ENCODE results near the gene HMCN1.

HMCN1 gene

DNA sequence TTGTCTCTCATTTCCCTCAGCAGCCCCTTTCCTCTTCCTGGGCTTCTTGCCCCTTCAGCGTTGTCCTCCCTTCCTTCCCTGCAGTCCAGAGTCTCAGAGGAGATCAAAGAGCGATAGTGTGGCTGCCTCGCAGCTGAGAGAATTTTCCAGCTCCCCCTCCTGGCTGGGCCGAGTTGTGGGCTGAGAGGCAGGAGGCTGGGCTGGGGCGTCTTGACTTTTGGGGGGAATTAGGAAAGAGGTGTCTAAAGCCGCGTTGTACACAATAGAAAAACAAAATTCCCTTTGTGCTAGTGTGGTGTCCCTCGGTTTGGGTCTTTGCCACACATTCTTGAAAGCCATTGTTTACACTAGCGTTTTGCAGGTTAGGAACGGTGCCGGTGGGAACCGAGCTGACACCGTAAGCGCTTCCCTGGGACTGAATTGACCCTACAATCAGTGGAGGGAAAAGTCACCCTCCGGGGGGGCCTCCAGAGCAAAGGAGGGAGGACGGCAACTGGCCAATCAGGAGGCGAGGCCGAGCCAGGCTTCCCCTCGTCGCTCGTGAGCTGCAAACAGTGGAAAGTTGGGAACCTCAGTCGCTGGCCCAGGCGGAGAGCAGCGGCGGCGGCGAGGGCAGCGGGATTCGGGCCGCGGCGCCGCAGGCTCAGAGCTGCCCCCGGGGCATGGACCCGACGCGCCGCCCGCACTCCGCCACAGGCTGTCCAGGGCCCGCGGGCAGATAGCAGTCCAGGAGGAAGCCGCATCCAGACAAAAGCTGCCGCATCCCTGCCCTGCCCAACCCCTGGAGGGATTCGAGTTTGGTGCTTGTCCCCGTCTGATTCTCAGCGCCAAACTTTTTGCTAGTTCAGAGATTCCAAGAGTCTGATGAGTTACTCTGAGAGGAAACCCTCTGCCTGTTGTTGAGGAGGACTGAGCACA, at the start of gene HMCN1:
Gene HMCN1 (plus strand): TSS at position 574 of the 918 bp plus-strand sequence. CDS start 389 bp downstream, outside the sequence.
- DNase-seq (ENCODE audit: low spot score): peak; percentile 81

DNA sequence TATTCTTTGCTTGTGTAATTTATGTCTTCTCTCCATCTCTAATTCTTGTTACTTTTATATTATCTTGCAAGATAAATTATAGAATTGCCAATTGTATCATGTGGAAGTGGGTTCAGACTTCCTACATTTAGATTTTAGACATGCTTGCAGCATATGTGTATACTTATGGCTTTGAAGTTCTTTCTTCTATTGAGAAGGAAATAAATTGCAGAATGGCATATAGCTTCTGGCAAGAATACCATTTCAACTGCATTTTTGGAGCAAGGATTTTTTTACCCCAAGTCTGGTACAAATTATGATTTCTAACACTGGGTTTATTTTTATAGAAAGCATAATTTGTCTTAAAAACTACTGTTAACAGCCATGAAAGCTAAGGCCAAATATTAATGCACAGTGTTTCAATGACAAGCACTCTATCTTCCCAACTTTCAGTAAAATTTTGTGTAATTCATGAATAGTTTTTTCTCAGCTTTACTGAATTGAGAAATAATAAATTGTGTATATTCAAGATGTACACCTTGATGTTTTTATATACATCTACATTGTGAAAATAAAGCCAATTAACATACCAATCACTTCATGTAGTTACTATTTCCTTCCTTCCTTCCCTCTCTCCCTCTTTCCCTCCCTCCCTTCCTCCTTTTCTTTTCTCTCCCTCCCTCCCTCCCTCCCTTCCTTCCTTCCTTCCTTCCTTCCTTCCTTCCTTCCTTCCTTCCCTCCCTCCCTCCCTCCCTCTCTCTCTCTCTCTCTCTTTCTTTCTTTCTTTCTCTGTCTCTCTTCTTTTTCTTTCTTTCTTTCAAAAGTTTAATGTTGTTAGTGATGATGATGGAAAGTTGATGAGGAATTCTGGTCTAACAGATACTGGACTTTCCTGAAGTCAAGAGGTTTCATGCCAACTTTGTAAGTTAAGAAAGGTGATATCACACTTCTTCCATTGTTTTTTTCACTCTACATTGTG, 47.1 kb upstream of the HMCN1 start:
- DNase-seq (ENCODE audit: low spot score): no peak

DNA sequence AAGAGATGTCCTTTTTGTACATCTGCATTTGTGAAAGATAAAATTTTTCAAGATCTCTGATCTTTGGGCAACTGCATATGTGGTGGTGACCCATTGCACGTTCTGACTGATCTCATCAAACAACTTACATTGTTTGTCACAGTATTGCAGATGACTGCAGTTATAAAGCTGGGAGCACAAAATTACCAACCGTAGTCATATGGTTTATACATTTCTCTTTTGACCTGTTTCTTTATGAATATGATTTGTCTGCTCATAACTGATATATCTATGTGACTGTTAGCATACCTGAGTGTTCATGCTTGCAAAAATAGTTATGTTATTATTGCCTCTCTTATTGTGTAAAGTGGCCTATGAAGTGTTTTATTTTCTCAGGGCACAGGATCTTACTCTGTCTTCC, 43.7 kb upstream of the HMCN1 start:
- DNase-seq (ENCODE audit: low spot score): no peak

DNA sequence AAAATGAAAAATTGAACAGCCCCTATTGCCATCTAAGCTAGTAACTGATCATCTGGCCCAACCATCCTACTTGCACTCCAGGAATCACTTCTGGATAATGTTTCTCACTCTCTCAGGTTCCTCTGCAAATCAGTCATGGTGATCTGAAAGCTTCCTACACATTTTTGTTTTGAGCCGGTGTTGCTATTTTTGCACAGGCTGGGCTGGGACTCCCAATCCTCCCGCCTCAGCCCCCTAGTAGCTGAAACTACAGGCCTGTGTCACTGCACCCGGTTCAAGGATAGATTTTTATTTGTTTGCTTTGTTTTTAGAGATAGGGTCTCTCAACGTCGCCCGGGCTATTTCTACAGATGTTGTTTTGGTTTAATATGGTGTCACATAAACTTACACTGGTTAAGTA, 40.5 kb upstream of the HMCN1 start:
- no peak for DNase-seq (ENCODE audit: low spot score)

DNA sequence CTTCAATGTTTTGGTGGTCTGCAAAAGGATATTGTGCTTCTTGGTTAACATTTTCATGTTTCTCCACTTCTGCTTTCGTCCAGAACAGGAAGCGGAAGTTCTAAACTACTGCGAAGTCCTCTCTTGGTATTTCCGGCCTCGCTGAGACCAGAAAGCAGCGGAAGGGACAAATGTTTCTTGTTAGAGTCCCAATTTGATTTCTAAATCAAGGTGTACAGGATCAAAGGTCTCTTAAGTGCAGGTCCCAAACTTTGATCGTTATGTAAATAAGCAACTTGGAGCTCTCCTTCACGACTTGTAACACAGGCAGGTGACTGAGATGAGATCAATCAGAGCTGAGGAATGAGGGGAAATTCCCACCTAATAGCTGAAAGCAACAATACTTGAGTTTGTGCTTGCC, 40.1 kb upstream of the HMCN1 start:
- no peak for DNase-seq (ENCODE audit: low spot score)

DNA sequence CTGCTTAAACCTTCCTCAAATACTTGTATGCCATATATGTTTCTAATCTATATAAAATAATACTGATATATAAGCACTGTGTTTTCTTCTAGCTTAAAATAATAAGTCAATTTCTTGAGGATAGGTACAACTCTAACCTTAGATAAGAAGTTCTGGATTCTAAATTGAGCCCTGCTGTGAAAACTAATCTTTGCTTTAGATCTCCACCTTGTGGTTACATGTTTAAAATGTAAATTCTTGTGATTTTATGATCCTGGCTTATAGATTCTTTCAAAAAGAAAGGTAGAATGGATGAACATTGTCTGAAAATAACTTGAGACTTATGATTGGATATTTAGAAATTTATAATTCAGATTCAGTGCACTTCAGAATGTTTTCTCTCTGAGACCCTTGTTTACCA, 38.9 kb upstream of the HMCN1 start:
- DNase-seq (ENCODE audit: low spot score): no peak

DNA sequence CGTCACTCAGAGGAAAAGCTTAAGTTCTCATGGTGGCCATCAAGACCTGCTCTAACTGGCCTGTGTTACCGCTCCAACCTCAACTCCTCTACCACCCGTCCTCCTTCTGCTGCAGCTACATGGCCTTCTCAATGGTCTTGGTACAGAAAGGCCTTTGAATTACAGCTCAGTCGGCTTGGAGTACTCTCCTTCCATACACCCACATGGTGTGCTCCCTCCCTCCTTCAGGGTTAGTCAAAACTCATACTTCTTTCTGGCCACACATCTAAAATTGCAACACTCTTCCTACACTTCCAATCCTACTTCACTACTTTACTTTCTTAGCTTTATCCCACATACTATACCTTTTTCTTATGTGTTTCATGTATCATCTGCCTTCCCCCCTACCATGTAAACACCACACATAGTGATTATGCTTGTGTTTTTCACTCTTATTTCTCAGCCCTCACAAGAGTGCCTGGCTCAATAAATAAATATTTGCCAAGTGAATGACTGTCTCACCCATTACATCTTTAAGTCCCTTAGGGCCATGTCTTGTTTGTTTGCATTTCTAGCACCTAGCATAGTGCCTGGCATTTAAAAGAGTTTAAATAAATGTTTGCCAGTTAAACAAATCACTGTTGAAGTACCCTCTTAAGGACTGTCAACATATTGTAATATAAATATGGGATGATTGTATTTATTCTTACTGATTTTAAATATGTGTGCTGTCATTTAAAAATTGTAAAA, 37.6 kb upstream of the HMCN1 start:
- DNase-seq (ENCODE audit: low spot score): no peak

DNA sequence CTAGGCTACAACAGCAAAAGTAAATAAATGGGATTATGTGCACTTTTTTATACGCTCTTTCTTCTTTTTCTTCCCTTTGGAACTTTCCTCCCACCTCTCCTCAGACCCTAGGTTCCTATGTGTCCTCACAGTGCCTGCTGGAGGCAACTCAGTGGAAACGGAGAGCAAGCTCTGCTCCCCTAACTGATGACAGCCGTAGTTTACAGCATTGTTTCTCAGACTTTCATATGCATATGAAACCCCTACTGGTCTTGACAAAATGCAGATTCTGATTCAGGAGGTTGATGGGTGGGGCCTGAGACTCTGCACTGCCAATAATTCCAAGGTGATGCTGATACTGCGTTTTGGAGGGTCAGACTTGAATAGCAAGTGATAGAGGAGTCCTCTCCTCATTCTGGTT, 34.3 kb upstream of the HMCN1 start:
- no peak for DNase-seq (ENCODE audit: low spot score)

DNA sequence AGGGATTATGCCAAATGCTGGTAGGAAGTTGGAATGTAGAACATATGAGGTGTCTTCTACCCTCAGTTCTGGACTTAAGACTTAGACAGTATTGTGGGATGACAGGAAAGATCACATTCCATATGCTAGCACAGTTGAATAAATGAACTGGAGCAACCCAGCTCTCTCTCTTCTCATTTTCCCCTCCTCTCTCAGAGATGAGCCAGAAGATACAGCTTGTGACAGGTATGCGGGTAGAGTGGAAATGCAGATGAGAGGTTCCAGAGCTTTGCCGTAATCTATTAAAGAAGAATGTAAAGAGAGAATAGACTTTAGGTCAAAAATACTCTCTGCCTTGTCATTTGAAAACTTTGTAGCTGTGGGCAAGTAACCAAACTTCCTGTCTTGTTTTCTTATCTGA, 32.5 kb upstream of the HMCN1 start:
- no peak for DNase-seq (ENCODE audit: low spot score)

DNA sequence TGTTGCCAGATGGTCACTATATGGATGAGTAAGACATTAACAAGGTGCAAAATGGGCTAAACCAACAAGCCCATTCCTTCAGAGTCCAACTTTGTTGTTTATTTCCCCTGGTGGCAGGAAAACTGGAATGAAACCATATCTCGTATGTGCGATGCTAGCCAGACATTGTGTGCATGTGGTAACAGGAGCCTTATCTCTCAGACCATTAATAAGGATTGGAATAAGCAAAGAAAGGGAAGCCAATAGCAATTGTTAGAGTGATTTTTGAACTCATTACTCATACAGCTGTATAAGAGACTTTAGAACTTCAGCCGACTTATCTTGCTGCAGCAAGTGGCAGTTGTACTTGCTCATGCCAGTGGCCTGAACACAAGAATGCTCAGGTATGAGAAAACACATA, 30.0 kb upstream of the HMCN1 start:
- DNase-seq (ENCODE audit: low spot score): no peak

DNA sequence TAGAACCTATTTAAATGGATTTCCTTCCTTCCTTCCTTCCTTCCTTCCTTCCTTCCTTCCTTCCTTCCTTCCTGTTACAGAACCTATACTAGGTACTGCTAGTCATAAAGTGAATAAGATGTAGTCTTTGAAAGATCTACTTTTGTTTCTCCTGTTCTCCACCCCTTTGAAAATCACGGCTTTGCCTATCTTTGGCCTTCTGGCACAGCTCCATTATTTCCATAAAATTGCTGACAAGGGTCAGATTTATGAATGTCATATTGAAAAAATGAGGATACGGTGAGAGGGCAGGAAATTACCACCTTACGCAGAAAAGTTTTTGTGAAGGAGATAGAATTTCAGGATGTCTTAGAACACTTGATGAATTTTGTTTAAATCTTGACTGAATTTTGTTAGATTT, 18.1 kb upstream of the HMCN1 start:
- DNase-seq (ENCODE audit: low spot score): no peak

DNA sequence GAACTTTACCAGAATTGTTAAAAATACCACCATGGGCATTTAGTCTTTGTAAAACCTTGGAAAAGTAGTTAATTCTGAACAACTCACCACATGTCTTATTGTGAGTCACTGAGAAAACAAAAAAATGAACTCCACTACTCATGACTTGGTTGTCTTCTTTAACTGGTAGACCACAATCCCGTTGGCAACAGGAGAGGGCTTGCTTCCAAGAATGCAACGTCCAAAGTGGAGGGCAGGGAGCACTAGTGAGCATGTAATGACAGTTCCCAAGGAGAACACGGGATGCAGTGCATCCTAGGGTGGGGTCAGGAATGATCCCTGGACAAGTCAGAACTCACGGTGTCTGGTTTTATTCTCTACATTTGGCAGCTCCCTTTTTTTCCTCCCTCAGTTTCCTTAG, 15.2 kb upstream of the HMCN1 start:
- DNase-seq (ENCODE audit: low spot score): peak; percentile 36

DNA sequence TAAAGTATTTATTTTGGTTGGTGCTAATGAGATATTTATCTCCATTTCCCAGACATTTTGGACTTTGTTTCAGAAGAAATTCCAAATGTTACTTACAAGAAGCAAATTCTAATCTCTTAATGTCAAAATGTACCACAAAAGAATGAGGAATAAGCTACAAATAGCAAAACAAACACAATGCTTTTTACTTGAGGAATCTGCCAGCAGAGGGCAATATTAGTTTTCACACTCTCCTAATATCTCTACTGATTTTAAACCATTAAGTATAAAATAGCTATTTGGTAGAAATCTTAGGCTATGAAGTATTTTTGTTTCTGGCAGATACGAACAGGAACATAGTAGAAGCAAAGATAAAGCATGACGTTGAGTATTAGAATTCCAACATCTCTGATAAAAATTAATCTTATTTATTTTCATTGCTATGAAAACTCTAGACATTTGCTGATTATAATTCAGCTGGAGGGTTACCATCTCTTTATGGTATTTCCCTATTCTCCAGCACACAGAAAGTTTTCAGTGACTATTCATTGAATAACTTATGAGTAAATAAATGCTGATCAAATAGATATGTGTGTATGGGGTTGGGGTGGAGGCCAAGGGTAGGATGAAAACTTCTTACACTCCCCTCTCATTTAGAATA, 13.4 kb upstream of the HMCN1 start:
- no peak for DNase-seq (ENCODE audit: low spot score)

DNA sequence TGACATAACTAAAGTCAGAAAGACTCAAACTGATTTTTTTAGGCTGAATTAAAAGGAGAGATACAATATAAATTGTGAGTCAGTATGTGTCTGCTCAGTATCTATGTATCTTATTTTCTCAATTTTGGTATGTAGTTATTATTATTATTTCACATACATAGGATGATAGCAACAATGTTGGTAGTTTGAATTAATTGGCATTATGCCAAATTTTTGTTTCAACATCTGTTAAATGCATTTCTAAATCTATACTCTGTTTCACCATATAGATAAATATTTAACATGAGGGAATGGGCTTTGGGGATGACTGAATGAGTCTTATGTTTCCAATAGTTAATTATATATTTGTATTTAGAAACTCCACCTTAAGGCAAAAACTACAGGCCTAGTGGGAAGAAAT, 12.6 kb upstream of the HMCN1 start:
- DNase-seq (ENCODE audit: low spot score): no peak

DNA sequence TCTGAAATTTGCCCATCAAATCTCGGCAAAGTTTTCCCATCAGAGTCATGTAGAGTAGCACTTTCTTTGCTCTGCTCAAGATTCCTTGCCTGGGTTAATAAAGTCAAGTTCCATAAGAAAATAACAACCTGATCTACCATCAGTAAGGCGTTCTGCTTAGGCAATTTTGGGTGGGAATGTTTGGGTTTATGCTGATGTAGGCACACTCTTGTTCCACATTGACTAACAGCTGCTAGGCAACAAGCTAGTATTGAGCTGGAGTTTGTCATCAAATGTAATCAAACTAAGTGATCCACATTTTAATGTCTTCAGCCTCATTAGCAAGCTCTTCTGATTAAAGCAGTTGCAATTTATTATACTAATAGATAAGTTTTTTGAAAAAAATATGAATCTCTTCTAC, 12.1 kb upstream of the HMCN1 start:
- DNase-seq (ENCODE audit: low spot score): no peak

DNA sequence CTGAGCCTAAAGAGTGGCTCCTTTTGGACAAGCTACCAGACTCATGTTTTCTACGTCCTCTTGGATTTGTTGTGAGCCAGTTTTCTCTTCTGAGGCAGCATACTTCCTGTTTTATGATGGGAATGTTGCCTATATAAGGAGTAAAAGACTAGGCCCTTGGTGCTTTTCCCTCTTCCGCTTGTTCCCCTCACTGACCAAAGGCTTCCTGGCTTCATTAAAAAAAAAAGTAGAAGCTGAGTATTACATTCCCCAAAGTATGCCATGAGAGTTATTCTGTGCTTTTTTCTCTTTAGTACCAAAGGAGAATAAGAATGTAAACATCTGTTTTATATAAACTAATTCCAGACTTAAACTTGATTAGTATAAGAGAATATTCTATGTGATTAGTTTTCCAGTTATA, 6.5 kb upstream of the HMCN1 start:
- DNase-seq (ENCODE audit: low spot score): no peak

DNA sequence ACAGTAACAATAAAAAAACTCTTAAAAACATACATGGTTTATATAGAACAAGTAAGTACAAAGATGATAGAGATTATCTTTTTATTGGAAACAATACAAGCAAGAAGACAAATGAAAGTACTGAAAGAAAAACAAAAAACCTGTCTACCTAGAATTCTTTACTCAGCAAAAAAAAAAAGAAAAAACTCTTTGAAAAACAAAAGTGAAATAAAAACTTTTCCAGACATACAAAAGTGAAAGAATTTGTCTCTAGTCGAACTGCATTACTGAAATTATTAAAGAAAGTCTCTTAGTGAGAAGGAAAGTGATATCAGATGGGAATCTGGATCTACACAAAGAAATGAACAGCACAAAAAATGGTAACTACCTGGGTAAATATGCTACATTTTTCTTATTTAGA, 2.7 kb upstream of the HMCN1 start:
- no peak for DNase-seq (ENCODE audit: low spot score)

DNA sequence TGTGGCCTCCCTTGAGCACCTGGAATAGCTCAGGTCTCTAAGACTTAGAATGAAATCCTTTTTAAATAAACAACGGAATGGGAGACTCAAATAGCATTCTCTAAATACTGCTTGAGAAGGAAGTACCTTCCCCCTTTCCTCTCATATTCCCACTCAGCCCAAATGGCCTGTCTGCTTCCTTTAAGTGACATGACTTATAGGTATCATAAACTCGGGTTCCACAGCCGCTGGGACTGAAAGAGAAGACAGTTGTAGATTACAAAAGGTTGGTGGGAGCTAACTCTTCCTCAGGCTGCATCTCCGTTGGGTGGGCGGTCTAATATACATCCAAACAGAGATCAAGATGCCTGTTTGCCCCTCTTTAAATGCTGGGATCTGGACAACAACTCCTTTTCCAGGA, 1.2 kb upstream of the HMCN1 start:
- DNase-seq (ENCODE audit: low spot score): no peak

DNA sequence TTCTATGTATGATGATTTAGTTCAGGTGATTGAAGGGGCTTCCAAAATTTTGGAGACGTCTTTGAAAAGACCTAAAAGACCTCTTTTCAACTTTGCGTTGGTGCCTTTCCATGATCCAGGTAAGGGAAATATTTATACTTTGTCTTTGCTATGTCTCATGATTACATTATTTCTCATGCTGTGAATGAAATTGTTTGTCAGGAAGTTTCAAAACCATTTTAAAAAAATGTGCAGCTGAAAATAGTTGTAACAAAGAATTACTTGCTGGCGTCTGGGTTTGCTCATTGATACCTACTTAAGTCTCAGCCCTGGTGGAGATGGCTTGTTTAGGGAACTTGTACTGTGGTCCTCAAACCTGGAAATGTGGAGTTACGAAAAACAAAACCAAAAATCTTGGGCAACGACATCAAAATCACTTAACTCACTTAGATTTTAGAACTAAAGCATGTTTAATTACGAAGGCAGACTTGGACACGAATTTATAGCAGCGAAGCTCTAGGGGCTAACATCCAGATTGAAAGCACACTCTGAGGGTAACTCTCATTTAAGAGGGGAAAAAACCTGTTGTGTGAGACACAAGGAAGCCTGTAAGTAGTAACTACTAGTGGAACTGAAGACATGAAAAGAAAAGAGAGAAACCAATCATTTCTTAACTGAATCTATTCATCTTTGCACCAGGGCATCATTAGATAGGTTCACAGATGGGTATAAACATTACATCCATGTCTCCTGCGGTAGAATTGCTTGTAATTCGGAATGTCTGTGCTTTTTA, 924 bp downstream of the HMCN1 start:
- DNase-seq (ENCODE audit: low spot score): no peak

DNA sequence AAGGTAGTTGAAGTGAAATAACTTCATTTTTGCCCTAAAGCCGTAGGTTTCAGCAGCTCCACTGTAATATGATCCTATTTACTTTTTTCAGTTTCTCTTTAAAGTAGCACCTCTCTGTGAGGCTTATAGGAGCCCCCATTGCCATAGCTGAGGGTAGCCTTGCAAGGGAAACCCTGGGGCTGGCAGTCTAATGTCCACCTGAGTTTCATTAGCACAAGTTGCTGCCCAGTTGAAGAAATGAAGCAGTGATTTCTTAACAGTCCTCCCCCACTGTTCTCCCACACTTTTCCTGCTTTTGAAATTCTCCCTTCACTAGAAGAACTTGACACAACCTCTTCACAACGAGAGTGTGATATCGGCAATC, 1.5 kb downstream of the HMCN1 start:
- no peak for DNase-seq (ENCODE audit: low spot score)

DNA sequence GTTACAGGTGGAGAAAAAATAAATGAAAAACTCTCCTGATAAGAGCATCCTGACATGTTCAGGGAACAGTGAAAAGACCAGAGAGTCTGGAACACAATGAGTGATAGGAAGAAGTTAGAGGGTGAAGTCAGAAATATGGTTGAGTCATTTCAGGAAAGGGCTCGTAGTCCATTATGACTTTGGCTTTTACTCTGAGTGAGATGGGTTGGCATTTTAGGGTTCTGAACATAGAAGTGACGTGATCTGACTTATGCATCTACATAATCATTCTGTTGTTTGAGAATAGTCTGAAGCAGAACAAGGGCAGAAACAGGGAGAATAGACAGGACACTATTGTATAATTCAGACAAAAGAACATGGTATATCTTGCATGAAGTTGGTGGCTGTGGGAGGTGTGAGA, 5.8 kb downstream of the HMCN1 start:
- DNase-seq (ENCODE audit: low spot score): no peak

Measured in D341Med (cell line).